T-helper 9 cell (primary cell): ENCODE measurements around the gene STAC3.

Experiments
- DNase-seq: peaks from one replicate; pipeline ENCODE4 v3.0.0-alpha.2; 2020

The STAC3 gene

DNA sequence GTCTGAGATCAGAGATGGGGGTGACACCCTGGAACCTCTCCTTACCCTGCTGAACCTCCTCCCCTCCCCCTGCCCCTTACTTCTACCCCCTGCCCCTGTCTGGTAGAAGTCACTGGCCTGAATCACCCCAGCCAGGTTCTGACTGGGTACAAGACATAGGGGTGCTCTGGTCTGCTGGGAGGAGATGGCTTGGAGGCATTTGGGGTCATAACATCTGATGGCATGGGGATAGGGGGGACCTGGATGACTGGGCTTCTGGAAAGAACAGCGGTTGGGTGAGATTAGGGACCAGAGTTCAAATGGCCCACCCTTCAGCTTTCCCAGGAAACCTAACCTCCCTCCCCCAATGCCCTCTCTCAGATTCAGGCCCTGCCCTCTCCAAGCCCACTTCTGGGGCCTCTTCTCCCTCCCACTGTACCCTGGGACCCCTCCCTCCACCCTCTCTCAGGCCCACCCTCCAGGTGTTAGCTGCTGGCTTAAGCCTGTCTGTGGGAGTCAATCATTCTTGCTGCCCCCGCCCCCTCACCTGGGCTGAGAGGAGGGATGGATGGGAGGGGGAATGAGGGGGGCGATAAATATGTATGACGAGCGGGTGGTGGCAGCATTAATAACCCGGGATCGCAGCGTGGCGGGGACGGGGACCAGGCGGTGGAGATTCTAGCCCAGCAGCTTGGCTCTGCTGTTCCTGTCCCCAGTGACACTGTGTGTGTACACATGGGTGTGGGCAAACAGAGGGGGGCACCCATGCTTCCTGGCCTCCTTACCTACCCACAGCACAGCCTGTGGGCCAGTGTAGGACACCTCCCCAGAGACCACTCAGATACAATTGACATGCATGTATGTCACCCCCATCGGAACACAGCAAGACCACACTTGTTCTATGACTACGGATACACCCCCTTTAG is 28.4 kb downstream of the STAC3 start:
- no peak for DNase-seq

DNA sequence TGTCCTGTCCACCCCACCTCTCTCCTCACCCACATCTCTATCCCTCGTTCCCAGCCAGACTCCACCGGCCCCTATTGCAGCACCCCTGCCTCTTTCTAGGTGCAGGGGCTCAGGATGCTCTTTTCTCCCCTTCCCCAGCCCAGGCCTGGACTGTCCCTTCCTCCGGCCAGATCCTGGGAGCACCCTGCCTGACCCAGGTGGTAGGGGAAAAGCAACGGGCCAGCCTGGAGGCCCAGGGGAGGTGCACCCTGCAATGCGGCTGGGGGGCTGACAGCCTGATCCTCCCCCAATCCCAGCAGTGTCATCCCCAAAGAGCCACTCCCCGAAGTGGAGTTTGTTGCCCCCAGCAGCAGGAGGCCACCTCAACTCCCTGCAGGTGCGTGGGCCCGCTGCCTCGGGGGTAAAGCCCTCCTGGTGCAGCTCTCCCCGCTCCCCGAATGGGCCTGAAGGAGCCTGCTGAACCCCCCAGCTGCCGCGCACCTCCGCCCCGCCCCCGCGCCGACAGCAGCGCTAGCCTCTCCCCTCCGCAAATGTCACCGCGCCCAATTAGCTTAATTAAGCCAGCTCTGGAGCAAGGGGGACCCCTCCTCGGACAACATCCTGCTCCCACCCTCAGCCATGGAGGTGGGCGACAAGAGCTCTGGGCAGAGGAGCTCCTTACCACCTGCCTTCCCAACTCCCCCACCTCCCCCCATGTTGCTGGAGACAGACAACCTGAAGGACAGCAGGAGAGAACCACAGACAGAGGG is 29.6 kb downstream of the STAC3 start:
- DNase-seq, result no peak

DNA sequence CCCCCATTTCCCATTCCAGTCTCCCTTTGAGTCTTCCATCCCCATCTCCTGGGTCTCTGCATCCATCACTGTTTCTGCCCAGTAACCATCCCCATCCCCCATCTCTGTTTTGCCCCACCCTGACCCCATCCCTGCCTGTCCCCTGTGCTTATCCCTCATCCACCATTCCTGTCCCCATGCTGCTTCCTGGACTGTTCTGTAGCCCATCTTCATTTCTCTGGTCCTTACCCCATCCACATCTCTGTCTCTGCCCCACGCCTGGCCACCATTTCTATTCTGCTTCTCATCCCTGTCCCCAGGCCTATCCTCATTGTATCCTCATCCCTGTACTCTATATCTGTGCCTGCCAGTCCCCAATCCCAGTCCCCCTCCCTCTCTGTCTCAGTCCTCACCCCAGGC is 30.2 kb downstream of the STAC3 start:
- DNase-seq, result no peak

DNA sequence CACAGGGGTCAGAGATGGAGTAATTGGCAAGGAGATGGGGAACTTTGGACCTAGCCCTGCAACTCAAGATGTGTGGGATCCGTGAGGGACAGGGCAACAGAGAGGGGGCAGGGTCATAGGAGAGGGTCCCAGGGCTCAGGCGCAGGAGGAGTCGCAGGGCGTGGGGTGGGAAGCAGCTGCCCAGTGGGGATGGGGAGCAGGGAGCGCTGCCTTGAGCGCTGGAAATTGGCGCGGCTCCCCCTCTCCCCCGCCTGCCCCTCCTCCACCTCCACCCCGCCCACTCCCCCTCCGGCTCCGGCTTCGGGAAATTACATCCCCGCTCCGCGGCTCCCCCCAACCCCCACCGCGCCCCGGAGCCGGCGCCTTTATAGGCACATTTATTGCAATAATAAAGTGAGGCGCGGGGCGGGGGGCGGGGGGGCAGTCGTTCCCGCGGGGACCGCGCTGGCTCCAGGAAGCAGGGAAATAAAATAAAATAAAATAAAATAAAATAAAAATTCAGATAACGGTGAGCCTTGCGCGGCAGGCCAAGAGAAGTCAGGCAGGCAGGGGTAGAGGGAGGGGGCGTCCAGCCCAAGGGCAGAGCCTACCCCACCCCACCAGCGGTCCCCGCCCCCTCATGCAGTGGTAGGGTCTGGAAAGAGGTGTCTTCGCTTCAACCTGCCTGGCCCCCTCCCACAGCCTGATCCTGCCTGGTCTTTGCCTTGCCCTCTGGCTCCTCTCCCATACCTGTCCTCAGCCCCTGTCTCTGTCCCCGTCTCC is 30.8 kb downstream of the STAC3 start:
- DNase-seq, result no peak

DNA sequence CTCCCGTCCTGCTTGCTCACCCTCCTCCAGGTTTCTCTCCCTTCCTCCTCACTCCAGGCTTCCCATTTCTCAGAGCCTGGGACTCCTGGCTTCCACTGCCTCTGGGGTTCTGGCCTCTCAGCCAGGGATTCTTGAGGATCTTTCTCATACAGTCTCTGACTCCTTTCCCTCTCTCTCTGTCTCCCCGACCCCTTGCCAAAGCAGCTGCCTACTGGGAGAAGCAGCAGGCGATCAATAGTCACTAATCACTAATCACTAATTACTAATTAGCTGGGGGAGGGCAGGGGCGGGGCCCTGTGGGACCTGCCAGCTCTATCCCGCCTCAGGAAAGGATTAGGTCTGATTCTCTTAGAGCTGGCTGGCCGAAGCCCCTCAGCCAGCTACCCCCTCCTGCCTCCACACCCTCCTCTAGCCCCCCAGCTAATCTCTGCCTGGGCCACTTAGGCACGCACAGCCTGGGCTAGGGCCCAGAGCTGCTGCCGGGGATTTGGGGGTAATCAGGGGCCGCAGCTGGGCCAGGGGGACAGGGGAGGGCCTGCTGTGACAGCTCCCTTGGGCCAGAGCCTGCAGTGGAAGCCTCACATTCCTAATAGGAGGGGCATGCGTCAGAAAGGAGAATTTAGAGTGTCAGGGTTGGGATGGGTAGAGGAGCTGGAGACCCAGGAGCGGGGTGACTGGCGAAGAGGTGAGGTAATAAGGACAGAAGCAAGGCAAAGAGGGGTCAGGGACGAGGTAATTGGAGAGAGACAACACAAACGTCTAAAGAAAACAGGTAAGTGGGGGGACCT is 31.6 kb downstream of the STAC3 start:
- no peak for DNase-seq

DNA sequence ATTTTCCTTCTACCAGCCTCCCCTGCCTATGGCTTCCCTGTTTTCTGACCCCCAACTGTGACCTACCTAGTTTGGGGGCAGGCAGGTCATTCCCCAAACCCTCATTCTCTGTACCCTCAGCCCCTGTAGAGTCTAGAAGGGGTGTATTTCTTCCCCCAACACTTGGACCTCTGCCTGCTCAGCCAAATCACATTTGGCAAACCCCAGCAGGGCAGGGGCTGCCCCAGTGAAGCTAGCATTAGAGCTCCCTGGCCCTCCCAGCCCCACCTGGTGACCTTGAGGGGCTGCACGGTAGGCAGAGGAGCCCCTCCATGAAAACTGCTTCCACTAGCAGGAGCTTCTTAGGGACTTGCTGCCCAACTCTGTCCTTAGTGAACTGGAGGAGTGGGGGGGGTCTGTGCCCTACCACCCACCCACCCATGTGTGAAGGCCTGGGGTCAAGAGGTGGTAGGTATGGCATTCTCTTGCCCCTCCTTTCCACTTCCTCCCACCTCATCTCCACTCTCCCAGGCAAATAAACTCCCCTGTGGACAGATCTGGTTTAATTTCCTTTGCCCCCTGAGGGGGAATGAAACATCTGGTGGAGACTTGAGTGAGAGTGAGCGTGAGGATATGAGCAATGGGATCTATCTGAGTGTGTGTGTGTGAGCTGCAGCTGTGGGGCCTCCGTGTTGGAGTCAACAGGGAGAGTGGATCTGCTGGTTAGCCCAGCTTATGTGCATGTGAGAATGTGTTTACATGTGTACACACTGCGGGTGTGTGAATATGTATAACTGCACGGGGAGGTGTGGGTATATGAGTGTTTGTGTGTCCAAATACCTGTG is 32.7 kb downstream of the STAC3 start:
- no peak for DNase-seq

DNA sequence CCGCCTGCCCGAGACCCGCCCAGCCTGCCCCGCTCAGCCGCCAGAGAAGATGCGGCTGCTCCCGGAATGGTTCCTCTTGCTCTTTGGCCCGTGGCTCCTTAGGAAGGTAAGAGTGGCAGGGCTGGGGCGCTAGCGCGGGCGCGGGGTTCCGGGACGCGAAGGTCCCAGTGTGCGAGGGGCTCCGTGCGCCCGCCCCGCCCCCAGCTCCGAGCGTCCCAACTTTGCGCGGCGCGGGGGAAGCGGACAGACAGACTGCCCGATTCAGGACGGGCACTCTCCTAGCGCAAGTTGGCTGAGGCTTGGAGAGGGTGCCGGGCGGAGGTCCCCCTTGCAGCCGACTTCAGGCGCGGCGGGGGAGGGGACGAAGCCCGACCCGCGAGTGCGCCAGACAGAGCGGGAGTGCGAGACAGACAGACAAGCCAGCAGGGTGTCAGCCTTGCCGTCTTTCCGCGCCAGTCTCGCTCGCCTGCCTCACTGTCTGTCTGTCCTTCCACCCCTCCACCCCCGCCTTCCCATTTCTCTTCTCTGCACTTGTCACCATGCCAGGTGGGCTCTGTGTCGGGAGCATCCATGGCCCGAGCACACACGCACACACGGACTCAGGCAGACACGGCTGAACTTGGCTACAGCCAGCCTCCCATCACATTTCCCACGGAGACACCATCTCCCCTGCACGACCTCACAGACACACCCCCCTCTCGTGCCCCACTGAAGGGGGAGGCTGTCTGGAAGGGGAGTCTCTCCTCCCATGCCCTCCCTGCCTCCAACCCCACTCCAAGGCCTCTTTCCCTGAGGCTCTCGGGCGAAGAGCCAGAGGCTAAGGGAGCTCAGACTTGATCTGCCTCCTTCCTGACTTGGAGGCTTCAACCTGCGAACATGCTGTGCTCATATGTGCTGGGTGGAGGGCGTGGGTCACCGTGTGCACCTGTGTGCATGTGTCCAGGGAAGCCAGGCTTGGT is 33.8 kb downstream of the STAC3 start:
- DNase-seq, result peak; percentile 23

DNA sequence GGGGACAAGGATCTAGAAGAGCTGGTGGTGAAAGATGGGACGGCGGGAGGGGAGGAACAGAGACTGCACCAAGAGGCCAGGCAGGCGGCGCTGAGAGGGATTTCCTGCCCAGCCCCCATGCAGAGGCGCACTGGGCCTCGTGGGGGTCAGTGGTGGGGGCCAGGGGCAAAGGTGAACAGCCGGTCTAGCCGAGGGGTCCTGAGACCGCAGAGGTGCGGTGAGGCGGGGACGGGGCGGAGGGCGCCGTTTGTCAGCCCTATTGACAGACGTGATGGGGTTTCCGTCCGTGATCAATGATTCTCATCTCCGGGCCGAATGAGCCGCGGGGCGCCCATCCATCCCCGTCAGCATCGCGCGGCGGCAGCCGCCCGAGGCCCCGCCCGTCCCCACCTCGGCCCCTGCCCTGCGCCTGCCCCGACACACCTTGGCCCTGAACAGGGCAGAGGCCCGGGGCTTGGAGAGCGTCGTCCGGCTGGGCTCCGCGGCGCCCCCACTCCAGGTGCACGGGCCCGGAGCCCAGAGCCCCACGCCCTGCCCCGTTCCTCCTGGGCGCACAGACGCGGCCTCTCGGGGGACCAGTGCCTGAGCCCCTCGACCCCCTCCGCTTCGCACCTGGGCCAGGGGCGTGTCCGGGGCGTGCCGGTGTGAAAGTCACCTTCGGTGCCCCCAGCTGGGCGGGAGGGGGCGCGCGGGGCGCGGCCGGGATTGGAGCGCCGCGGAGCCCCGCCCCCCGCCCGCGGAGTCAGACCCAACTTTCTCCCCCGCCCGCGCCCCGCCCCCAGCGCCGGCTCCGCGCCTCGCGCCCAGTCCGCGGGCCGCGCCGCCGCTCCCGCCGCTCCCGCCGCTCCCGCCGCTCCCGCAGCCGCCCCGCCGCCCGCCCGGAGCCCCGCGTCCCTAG is 34.7 kb downstream of the STAC3 start, which contains the start of gene NXPH4:
TSS of gene NXPH4 (plus strand) at position 781 of the 898 bp plus-strand sequence. CDS start 176 bp downstream, outside the sequence.
- DNase-seq, result peak; percentile 55

DNA sequence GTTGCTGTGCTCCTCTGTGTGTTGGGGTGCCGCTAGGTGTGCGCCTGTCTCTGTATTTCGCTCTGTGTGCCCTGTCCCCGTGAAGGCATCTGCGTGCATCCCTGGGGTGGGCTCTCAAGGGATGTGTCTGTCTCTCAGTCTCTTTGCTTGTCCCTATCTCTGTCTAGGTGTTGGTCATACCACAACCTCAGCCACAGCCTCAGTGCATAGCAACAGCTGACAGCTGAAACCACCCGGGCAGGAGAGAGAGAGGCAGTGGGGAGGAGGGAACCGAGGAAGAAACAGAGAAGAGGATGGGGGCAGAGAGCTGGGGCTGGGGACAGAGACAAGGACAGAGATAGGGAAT is 35.3 kb downstream of the STAC3 start:
- DNase-seq, result no peak

DNA sequence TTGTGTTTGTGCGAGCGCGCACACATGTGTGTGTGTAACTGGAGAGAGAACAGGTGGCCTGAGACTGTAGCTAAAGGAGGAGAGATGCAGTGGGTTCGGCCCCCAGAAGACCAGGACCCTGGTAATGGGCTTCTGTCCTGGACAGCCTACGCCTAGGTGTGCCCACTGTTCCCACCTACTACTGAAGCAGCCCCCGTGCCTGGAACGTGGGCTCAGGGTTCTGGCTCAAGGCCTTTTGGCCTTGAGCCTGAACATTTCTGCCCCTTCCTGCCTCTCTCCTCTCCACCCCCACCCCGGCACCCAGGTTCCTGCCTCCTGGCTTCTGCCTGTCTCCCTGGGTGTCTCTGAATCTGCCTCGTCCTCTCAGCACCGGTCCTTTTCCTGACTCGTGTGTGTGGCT is 35.9 kb downstream of the STAC3 start:
- DNase-seq, result no peak

DNA sequence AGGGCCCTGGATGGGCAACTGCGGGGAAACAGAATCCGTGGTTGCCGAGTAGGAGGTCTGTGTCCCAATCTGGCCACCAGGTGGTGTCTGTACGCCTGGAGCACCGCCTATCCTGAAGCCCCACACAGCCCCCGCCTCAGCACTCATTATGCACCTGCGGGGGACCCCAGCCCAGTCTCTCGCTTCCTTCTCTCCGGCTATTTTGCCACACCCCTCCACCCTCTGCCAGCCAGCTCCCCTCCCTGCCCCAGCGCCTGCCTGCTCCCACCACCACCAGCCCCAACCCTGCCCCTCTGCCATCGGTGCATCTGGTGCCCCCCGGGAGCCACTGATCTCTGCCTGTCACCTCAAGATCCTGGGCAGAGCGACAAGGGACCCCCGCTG is 36.6 kb downstream of the STAC3 start:
- peak; percentile 61 for DNase-seq

DNA sequence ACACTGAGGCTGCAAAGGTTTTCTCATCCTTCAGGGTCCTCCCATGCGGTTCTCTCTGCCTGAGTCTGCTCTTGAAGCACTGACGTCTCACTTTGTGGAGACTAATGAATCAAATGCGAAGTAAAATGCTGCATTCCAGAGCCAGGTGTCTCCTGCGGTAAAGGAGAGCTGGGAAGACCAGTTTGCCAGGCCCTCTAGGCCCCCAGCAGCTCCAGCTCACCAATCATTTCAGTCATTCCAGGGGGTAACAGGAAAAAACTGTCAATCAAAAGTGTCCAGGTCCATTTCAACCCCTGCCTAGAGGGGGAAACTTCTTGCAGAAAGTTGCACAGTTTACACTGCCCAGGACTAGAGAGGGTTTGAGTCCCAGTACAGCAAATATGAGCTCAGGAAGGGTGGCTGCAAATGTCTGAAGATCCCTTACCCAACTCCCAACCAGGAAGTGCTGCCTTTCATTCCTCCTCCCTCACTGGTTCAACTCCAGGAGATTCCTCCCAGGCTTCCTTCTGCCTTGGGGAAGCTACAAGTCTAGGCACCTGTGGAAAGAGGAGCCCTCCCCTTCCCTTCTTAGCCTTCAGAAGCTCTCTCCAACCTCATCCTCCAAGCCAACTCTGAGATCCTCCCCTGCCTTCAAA is 37.1 kb downstream of the STAC3 start:
- no peak for DNase-seq

DNA sequence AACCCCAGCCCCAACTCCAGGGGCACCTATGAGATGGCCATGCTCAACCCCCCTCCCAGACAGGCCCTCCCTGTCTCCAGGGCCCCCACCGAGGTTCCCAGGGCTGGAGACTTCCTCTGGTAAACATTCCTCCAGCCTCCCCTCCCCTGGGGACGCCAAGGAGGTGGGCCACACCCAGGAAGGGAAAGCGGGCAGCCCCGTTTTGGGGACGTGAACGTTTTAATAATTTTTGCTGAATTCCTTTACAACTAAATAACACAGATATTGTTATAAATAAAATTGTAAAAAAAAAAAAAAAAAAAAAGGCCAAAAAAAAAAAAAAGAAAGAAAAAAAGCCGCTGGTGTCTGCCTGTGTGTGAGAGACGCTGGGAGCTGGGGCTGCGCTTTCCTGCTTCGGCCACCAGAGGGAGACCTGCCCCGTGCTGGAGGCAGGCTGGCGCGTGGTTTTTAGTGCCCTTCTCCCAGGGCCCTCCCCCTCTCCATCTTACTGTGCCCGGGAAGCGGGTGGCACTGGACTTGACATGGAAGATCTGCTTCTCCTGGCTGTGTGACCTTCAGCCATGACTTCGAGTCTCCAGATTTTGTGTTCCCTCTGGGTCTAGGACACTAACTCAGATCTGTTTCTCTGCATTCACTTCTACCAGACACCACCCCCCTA is 37.8 kb downstream of the STAC3 start:
- peak; percentile 83 for DNase-seq

DNA sequence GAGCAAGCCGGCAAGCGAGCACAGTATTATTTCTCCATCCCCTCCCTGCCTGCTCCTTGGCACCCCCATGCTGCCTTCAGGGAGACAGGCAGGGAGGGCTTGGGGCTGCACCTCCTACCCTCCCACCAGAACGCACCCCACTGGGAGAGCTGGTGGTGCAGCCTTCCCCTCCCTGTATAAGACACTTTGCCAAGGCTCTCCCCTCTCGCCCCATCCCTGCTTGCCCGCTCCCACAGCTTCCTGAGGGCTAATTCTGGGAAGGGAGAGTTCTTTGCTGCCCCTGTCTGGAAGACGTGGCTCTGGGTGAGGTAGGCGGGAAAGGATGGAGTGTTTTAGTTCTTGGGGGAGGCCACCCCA is 38.3 kb downstream of the STAC3 start:
- DNase-seq, result no peak

DNA sequence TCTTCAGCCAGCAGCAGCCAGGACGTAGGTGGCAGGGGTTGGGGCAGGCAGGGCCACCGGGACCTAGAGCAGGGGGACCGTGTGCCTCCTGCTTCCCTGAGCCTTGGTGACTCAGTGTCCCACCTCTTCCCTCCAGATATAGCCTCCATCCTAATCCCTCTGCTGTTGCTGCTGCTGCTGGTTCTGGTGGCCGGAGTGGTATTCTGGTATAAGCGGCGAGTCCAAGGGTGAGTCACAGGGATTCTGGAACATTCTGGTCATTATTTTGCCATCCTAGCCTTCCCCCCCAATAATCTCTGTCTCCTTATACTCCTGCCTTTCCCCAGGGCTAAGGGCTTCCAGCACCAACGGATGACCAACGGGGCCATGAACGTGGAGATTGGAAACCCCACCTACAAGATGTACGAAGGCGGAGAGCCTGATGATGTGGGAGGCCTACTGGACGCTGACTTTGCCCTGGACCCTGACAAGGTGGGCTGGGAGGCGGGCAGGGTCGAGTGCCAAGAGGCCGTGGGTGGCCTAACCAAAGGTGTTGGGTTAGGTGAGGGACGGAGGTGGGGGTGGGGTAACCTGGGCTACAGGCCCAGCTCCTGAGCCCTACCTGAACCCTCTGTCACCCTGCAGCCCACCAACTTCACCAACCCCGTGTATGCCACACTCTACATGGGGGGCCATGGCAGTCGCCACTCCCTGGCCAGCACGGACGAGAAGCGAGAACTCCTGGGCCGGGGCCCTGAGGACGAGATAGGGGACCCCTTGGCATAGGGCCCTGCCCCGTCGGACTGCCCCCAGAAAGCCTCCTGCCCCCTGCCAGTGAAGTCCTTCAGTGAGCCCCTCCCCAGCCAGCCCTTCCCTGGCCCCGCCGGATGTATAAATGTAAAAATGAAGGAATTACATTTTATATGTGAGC is 38.9 kb downstream of the STAC3 start:
- DNase-seq, result no peak

DNA sequence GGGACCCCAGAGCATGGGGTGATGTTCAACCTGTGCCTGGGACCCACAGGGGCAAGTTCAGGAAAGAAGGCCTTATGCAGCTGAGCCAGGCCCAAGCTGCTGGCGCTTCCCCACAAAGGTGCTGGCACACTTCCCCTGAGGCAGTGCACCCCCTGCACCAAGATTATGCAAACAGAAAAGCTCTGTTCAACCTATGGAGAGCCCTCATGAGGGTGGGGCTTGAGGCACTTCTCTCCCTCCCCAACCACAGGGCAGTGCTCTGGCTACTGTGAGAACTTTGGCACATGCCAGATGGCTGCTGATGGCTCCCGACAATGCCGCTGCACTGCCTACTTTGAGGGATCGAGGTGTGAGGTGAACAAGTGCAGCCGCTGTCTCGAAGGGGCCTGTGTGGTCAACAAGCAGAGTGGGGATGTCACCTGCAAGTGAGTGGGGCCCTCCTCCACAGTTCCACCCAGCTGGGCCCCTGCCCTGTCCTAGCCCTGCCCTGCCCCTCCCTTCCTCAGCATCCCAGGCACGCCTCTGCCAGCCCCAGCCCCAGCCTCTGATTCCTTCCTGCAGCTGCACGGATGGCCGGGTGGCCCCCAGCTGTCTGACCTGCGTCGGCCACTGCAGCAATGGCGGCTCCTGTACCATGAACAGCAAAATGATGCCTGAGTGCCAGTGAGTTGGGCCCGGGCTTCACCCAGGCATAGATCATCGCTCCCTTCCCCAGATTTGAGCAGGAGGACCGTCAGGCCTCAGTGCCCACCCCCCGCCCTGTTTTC is 39.9 kb downstream of the STAC3 start:
- no peak for DNase-seq
